Cardiac septum (tissue), 1 donor: ENCODE measurements around the gene ITGA11. TPM values are rescaled to one million over a fixed set of nuclear protein-coding genes. Genes with fewer than 3 reads are reported as not detected.
"Not testable (repeated sequence)": the region's sequence is repeated elsewhere in the genome, so short reads cannot be mapped to it uniquely, and the experiment has no call there.

ENCODE experiments used
- DNase-seq: peaks from one replicate; pipeline ENCODE4 v3.0.0-alpha.2; 2020; ENCODE audit warnings: low spot score
- intact Hi-C: fragments of 100-400 bp; cut with DNase I; formaldehyde crosslinking; loops from one replicate; pipeline ENCODE4 v1.14.0; 2022
- total RNA-seq: library from RNA; stranded (reverse); fragmentation: NEBNext Ultra II Directional; extraction: Animal tissue kit (Norgen Biotek cat#: 25700); gene quantifications from one replicate; pipeline ENCODE4 v1.2.1, GENCODE V29; 2021
- donor health status: DM: no; HTN: no; CAD: no.

ITGA11 gene
- total RNA-seq, 1 donor from 2014 or later: 9.3 TPM

DNA sequence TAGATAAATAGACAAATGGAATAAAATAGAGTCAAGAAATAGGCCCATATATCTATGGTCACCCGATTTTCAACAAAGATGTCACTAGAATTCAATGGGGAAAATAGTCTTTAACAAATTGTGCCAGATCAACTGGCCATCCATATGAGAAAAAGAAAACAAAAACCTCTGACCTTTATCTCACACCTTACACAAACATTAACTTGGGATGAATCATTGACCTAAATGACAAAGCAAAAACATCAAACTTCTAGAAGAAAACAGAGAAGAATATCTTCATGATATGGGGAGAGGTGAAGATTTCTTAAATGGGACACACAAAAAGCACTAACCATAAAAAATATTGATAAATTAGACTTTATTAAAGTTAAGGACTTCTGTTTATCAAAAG is 31.9 kb downstream of the ITGA11 start:
- intact Hi-C loops: no loop called here
- DNase-seq: no peak

DNA sequence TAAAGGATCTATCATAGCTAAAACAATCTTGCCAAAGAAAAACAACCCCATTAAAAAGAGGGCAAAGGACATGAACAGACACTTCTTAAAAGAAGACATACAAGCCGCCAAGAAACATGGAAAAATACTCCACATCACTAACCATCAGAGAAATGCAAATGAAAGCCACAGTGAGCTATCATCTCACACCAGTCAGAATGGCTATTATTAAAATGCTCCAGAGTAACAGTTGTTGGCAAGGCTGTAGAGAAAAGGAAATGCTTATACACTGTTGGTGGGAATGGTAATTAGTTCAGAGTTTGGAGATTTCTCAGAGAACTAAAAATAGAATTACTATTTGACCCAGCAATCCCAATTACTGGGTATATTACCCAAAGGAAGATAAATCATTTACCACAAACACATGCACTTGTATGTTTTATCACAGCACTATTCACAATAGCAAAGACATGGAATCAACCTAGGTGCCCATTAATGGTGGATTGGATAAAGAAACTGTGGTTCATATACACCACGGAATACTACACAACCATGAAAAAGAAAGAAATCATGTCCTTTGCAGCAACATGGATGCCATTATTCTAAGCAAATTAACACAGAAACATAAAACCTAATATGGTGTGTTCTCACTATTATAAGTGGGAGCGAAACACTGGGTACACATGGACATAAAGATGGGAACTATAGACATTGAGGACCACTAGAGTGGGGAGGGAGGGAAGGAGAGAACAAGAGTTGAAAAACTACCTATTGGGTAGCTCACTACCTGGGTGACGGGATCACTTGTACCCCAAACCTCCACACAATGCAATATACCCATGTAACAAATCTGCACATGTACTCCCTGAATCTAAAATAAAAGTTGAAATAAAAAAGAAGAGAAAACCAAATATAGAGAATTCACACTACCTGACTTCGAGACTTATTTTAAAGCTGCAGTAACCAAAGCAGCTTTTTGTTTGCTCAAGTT is 32.6 kb downstream of the ITGA11 start:
- intact Hi-C loops: no loop called here
- no peak for DNase-seq

DNA sequence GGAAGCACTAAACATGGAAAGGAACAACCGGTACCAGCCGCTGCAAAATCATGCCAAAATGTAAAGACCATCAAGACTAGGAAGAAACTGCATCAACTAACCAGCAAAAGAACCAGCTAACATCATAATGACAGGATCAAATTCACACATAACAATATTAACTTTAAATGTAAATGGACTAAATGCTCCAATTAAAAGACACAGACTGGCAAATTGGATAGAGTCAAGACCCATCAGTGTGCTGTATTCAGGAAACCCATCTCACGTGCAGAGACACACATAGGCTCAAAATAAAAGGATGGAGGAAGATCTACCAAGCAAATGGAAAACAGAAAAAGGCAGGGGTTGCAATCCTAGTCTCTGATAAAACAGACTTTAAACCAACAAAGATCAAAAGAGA is 34.0 kb downstream of the ITGA11 start:
- intact Hi-C loops, DNase-seq: not testable (repeated sequence)

DNA sequence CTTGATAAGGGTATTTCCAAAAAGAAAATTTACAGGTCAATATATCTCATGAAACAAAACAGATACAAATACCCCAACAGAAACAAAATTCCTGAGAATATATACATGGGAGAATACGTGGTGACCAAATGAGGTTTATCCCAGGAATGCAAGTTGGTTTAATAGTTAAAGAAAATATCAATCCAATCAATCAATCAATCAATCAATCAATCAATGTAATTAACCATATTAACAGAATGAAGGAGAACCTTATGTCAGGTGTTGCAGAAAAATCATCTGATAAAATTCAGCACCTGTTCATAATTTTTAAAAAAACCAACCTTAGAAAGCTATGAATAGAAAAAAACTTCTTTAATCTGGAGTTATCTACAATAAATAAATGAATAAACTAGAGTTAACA is 35.9 kb downstream of the ITGA11 start:
- DNase-seq: no peak
- intact Hi-C loops: no loop called here

DNA sequence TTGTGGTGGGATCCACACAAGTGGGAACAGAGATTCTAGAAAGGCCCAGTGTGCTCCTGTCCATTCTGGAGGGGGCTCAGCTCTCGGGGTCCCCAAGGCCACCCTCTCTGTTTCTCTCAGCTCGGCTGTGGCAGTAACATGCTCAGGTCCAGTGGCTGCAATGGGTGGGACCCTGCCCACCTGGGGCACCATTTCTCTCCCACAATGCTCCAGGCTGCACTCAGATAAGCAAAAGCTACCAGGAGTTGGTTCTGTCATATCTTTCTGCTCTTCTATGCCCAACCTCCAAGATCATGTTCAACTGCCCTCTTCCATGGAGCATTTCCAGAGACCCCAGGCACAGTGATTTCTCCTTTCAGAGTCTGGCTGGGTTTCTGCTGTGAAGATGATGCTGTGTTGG is 40.8 kb downstream of the ITGA11 start:
- peak; percentile 15 for DNase-seq
- intact Hi-C loops: no loop called here

DNA sequence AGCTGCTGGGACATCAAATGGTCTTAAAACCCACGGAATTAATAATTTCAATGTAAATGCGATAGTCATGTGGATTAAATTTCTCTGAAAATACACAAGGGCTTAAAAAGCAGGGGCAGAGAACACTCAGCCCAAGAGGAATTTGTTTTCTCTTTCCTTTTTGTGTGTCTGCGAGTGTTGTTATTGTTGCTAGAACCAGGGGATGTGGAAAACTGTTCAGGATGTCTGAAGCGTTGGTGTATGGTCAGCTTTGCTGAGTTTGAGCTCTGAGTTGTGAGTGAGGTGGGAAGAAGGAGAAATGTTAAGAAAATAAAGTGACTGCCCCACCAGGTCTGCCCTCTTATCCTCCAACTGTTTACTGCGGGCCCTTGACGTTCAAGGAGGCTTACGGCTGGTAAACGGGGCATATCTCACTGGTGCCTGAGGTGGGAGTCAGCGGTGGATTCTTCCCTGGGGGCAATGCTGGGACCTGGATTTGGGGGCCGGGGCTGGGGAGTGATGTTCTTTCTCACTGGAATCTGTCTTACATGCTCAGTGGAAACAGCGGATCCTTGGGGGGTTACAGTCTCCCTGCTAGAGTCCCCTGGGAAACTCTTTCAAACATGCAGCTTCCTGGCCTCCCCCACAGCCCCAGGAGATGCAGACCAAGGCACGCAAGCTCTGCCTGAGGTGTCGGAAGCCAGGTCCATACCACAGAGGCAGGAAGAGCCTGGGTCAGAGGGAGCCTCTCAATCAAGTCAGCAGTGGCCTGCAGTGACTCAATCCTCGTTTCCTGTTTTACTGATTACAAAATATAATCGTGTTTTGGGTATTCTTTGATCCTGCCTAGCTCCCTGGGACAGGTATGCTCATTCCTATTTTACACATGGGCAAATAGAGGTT is 41.8 kb downstream of the ITGA11 start:
- peak; percentile 57 for DNase-seq
- intact Hi-C loops: no loop called here

DNA sequence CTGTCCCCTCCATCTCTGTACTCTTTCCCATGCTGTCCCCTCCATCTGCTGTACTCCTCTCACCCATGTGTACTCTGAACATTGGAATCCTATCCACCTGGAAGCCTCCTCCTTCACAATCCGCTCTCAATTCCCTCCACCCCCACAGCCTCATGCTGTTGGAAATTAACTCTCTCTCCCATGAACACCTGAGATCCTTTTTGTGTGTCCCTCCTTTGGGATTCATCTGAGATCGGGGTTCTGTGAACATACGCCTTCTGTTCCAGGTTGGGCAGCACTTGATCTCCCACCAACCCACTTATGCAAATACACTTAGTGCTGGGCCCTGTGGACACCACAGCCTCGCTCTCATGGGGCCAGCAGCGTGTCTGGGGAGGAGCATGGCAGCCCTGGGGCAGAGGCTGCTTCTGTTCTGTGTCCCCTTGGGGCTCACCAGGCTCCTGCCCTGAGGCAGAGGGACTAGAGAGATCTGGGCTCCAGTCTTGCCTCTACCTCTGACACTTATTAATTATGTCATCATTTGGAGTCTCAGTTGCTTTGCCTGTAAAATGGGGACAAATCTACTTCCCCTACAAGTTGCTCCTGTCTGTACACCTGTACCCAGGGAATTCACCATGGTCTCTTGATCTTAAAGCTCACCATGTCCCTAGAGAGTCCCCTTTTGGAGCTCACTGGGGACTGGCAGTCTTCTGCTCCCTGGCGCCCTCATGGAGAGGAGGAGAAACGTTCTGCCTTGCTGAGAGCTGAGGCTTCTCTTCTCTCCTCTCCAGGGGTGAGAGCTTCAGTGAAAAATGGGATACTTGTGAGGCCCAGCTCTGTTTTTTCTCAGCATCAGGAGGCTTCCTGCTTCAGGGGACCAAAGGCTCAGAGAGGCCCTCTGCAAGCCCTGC is 42.7 kb downstream of the ITGA11 start:
- DNase-seq: peak; percentile 33
- intact Hi-C loops: no loop called here

DNA sequence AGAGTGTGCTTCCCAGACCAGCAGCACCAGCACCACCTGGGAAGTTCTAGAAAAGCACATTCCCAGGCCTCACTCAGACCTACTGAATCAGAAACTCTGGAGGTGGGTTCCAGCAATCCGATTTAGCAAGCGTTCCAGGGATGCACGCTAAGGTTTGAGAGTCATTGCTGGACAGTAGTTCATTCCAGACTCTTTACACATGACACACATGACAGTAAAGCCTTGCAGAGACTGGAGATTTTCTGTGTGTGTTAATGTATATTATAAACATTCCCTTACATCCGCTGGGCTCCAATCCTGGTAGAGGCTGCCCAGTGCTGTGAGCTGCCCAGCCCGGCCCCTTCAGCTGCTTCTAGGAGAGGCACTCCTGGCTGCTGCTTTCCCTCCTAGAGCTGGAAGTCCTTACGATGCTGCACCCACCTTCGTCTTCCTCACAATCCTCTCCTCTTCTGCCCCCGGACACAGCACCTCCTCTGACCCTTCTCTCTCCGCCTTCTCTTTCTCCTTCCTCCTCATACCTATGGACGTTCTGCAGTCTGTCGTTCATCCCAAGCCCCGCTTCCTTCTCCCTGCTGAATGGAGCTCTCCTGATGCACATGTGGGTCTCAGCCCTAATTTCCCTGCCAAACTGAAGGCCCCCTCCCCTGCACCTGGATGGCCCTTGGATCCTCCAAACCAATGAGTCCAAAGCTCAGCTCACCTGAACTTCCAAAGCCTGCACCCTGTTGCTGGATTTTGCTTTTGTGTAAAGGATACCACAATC is 44.4 kb downstream of the ITGA11 start:
- intact Hi-C loops: no loop called here
- DNase-seq: peak; percentile 46

DNA sequence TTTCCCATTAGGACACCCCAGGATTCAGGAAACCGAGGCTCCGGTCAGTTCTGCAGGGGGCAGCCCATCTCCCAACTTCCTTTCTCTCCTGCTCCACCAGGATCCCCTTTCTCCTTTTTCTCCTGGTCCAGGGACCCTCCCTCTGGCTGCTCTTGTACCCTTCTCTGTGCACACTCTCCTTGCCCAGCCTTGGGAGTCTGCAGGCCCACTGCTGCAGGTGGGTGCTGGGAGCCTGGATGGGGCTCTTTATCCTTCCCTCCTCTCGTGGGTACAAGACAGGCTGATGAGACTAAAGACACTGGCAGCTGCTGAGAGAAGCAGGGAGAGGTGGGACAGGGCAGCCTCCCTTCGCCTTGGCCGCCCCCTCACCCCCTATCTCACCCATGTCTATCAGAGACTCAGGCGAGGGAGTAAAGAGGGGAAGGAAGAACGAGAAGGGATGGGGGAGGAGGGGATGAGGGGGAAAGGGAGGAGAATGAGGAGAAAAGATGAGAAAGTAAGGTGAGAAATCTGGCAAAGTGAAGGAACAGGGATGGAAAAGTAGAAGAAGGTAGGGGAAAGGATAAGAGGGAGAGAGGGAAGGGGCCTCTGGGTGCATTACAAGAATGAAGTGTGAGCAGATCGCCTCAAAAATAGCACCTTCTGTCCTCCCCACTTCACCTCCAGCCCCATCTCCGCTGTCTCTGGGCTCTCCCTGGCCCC is 45.2 kb downstream of the ITGA11 start:
- DNase-seq: peak; percentile 46
- intact Hi-C loops: no loop called here

DNA sequence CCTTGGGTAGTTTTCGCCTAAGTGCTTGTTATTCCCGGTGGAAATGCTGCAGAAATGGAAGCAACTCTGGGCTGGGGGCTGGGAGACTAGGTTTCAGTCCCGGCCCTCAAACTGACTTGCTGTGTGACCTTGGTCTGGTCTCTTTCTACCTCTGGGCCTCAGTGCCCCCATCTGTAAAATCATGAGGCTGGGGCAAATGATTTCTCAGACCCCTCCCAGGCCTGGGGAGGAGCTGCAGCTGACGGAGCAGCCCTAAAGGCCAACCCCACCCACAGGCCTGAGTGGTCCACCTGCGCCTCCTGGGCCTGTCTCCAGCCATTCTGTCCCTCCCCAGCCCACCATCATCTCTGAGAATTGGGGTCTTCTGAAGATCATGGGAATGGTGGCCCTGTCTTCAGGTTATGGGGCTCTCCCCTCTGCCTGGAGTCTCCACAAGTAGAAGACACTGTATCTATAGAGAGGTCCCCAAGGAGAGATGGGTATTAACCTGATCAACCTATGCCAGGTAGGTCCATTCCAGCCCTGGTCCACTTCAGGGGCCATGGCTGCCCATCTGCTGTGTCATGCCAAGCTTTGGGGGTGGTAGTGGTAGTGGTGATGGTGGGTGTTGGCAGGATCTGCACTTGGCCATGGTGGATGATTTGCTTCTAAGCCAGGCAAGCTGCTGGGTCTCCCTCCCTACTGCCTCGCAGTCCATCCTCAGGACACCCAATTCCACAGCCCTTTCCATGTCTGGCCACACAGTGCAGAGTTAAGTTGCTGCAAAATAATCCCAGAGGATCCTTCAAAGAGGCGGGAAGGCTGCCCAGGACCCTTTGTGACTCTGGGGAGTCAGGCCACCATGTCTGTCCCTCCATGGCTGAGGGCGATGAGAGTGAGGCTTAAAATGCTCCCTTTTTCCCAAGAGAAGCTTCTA is 46.0 kb downstream of the ITGA11 start:
- intact Hi-C loops: no loop called here
- peak; percentile 49 for DNase-seq

DNA sequence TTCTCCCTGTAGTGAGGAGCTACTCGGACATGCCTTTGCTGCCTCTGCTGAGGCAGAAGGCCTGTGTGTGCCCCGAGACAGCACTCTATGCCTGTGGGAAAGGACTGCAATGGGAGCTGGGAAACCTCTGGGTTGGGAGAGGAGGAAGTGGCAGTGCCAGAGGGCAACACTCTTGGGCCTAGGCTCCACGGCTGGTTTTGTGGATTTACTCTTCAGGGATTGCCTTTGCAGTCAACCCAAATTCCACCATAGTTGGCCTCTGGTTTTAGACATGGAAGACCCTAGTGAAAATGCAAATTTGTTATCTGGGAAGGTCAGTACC is 46.8 kb downstream of the ITGA11 start:
- intact Hi-C loops: no loop called here
- DNase-seq: peak; percentile 35

DNA sequence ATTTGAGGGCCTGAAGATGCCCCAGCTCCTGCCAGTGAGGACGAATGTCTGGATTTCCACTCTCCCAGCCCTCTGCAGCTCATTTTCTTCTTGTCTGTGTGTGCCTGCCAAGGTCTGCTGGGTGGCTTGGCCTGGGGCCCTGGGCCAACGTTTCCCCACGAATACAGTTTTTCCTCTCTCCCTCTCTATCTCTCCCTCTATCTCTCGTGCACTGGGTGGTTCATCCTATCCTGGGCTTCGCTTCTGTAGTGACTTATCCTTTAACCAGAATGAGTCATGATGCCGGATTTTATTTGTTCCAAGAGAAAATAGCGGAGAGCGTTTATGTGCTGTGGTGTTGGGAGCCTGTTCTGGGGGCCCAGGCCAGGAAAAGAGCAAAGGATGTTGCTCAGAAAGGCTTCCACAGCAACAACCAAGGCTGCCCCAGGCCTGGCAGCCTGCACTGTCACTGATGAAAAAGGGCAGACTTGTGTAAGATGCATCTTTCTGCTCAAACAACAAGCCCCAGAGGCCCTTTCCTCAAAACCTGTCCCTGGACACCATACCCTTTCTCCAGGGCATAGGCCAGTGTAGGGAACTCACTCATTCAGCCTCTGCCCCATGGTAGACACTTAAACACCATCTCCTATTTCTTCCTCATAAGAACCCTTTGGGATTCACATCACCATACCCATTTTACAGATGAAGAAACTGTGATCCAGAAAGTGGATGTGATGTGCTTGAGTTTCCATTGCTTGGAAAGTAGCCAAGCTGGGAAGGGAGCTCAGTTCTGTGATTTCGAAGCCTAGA is 47.3 kb downstream of the ITGA11 start:
- intact Hi-C loops: loop anchor here (5.0 kb wide), 1 partner anchor 132 kb away; no protein-coding TSS in a partner anchor
- peak; percentile 62 for DNase-seq

DNA sequence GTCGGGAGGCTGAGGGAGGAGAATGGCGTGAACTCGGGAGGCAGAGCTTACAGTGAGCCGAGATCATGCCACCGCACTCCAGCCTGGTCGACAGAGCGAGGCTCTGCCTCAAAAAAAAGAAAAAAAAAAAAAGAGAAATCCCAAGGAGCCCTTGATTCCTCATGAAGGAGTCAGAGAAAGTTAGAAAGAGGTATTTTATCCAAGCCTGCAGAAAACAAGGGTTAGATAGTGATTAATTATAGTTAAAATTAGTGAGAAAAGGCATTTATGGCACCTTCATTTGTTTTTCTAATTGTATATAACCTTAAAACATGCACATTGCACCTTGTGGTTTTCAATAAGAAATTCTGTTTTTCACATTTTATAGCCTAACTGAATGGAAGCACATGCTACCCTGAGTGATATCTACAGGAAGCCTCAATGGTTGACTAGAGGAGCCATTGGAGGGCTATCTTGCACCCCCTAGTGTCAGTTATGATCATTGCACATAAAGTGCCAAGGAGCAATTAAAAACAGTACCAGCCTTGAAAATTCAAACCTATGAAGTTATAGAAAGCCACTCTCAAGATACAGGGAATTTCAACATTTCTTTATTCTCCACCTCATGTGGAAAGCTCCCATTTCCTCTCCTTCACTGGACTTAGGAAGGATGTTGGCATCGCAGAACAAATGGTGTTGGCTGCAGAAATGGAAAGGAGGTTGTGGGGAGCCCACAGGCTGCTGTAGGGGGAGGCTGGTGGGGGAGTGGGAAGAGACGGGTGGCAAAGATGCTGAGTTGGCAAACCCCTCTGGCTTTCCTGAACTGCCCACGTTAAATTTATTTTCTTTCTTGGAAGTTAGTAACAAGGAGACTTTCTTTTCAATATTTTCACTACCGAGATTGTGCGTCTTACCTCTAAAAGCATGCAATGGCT is 48.5 kb downstream of the ITGA11 start:
- intact Hi-C loops: loop anchor here (2.0 to 5.0 kb wide), 2 partner anchors 77 to 131 kb away; no protein-coding TSS in a partner anchor
- DNase-seq: peak; percentile 27

DNA sequence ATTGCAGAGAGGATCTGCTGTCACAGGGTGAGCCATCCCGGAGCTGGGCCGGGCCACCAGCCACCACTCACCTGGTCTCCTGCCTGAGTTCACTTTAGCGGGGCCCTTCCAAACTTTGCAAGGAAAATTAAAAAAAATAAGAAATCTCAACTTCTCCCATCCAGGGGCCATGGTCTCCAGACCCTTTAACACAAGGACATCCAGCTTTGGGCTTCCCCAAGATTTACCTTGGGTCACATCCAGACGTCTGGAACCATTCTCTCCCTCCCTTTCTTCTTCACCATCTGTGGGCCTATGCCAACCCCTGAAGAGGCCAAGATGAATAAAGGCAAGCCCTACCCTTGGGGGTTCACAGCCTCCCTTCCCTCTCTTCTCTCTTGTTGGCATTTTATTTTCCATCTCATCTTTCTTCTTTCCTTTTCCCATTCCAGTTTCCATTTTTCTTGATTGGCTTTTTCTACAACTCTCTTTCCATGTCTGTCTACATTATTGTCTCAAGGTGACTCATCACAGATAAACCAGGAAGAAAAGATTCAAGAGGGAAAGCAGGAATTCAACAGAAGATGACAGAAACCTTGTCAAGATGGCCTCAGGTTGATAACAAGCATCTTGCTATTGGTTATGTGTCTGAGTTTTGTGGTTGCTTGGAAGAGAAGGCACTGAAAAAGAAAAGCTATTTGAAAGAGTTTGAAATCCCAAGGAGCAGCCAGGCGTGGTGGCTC is 49.5 kb downstream of the ITGA11 start:
- intact Hi-C loops: loop anchor here (2.0 to 5.0 kb wide), 2 partner anchors 76 to 130 kb away; no protein-coding TSS in a partner anchor
- peak; percentile 24 for DNase-seq

DNA sequence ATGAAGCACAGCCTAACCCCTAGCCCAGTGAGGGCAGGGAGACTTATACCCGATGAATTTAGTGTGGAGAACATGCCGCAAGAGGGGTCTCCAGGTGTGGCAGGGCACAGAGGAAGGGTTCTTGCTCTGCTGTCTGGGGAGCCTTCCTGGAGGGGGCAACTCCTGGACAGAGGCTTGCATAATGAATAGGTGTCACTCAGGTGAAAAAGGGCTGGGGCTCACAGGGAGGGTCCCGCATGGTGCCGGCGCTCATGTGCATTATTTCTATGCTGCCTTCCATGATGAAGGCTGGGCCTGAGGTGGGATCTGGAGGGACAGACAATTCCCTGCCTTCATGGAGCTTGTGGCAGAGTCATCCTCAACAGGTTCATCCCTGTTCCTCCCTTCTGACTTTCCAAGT is 51.5 kb downstream of the ITGA11 start:
- intact Hi-C loops: loop anchor here (5.0 kb wide), 1 partner anchor 128 kb away; no protein-coding TSS in a partner anchor
- peak; percentile 59 for DNase-seq
